WERI-Rb-1 (cell line): ENCODE data around the gene SYT7.
"Not testable (repeated sequence)": the region's sequence is repeated elsewhere in the genome, so short reads cannot be mapped to it uniquely, and the experiment has no call there.

Experiments used
- DNase-seq: peaks from one replicate; pipeline ENCODE4 v3.0.0-alpha.2; 2020
- H3K27ac ChIP-seq: fragments of 250-450 bp; sonication (Bioruptor Pico); 2 replicates; pipeline ENCODE4 v1.5.1; 2020; ENCODE audit warnings: mild to moderate bottlenecking, moderate library complexity
- H3K27me3 ChIP-seq: fragments of 250-450 bp; sonication (Bioruptor Pico); 2 replicates; pipeline ENCODE4 v1.5.1; 2021; ENCODE audit warnings: mild to moderate bottlenecking, low read depth, moderate library complexity; ENCODE audit not compliant: insufficient read depth, severe bottlenecking
- H3K36me3 ChIP-seq: fragments of 250-450 bp; sonication (Bioruptor Pico); 2 replicates; pipeline ENCODE4 v1.5.1; 2020; ENCODE audit warnings: mild to moderate bottlenecking, moderate library complexity
- H3K4me3 ChIP-seq: 2 replicates; pipeline ENCODE4 v1.5.1; 2011; ENCODE audit warnings: low read depth, mild to moderate bottlenecking, control low read depth, low read length
- H3K9me3 ChIP-seq: fragments of 250-450 bp; sonication (Bioruptor Pico); 2 replicates; pipeline ENCODE4 v1.5.1; 2021; ENCODE audit warnings: mild to moderate bottlenecking, moderate library complexity; ENCODE audit not compliant: severe bottlenecking
- TF ChIP-seq, protein P1 (sequence below): IDR thresholded peaks from 2 replicates; pipeline ENCODE4 v1.5.1; 2011; ENCODE audit warnings: low read depth, mild to moderate bottlenecking, control low read depth, inconsistent platforms, low read length

SYT7 gene

DNA sequence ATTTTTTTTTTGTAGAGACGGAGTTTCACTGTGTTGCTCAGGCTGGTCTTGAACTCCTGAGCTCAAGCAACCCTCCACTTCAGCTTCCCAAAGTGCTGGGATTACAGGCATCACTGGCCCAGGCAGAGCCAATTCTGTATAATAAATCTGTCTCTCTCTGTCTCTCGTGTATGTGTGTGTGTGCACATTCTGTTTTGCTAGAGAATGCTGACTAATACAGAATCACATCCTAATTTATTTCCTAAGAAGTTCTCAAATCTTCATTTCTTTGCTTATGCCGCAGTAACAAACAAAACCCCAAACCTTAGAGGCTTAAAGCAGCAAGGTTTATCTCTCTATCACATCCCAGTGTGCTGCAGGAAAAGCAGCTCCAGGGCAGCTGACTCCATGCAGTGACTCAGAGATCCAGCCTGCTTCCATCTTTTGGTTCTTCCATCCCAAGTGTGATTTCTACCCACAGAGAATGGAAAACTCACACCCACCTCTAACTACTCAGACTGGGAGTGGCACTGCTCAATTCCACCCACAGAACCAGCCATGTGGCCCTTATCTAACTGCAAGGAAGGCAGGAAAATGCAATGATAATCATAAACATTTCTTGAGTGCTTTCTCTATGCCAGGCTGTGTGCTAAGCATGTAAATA is 107.4 kb downstream of the SYT7 start:
- Histone ChIP-seq H3K9me3 (no peaks in the 10 kb centered on the region), H3K27me3 (no peaks in the 10 kb centered on the region), H3K36me3 (no peaks in the 10 kb centered on the region), H3K27ac (no peak overlapping the region), H3K4me3 (no peak overlapping the region)
- TF ChIP-seq, protein P1, sequence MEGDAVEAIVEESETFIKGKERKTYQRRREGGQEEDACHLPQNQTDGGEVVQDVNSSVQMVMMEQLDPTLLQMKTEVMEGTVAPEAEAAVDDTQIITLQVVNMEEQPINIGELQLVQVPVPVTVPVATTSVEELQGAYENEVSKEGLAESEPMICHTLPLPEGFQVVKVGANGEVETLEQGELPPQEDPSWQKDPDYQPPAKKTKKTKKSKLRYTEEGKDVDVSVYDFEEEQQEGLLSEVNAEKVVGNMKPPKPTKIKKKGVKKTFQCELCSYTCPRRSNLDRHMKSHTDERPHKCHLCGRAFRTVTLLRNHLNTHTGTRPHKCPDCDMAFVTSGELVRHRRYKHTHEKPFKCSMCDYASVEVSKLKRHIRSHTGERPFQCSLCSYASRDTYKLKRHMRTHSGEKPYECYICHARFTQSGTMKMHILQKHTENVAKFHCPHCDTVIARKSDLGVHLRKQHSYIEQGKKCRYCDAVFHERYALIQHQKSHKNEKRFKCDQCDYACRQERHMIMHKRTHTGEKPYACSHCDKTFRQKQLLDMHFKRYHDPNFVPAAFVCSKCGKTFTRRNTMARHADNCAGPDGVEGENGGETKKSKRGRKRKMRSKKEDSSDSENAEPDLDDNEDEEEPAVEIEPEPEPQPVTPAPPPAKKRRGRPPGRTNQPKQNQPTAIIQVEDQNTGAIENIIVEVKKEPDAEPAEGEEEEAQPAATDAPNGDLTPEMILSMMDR: no peak
- no peak for DNase-seq

DNA sequence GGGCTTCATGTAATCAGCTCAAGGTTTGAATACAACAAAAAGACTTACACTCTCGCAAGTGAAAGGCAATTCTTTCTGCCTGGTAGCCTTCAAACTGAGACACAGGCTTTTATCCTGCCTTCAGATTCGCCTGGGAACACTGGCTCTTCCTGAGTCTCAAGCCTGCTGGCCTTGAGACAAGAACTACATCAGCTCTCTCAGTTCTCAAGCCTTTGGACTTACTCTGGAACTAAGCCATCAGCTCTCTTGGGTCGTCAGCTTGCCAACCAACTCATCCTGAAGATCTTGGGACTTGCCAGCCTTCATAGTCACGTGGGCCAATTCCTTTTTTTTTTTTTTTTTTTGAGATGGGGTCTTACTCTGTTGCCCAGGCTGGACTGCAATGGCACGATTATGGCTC is 108.0 kb downstream of the SYT7 start:
- Histone ChIP-seq H3K4me3 (no peak overlapping the region), H3K36me3 (no peaks in the 10 kb centered on the region), H3K27ac (no peak overlapping the region), H3K9me3 (no peaks in the 10 kb centered on the region), H3K27me3 (no peaks in the 10 kb centered on the region)
- TF ChIP-seq, protein P1: no peak
- no peak for DNase-seq

DNA sequence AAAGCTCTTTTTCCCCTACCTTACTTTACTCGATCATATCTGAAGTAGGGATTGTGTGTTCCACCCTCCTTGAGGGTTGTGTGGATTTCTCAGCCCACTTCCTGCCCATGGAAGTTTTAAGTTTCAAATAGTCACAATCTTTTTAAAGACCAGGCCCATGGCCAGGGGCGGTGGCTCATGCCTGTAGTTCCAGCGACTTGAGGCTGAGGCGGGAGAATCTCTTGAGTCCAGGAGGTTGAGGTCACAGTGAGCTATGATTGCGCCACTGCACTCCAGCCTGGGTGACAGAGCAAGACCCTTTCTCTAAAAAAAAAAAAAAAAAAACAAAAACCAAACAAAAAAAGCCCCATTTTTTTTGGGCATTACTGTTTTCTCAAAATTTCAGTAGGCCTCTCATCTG is 108.6 kb downstream of the SYT7 start:
- H3K4me3 ChIP-seq: no peak overlapping the region
- TF ChIP-seq, protein P1: no peak
- no peaks in the 10 kb centered on the region for H3K27me3 ChIP-seq
- no peaks in the 10 kb centered on the region for H3K36me3 ChIP-seq
- H3K9me3 ChIP-seq: no peaks in the 10 kb centered on the region
- H3K27ac ChIP-seq: no peak overlapping the region
- no peak for DNase-seq

DNA sequence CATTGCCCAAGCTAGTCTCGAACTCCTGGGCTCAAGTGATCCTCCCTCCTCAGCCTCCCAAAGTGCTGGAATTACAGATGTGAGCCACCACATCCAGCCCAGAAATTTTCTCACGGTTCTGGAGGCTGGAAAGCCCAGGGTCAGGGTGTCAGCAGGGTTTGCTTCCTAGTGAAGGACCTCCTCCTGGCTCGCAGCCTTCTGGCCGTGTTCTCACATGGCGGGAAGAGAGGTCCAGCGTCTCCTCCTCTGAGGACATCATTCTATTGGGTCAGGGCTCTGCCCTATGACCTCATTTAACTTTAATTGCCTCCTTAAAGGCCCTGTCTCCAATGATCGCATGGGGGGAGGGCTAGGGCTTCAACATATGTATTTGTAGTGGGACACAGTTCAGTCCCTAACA is 112.9 kb downstream of the SYT7 start:
- Histone ChIP-seq H3K27me3 (no peaks in the 10 kb centered on the region), H3K36me3 (no peaks in the 10 kb centered on the region), H3K9me3 (no peaks in the 10 kb centered on the region), H3K4me3 (no peak overlapping the region), H3K27ac (no peak overlapping the region)
- TF ChIP-seq, protein P1: no peak
- DNase-seq: no peak

DNA sequence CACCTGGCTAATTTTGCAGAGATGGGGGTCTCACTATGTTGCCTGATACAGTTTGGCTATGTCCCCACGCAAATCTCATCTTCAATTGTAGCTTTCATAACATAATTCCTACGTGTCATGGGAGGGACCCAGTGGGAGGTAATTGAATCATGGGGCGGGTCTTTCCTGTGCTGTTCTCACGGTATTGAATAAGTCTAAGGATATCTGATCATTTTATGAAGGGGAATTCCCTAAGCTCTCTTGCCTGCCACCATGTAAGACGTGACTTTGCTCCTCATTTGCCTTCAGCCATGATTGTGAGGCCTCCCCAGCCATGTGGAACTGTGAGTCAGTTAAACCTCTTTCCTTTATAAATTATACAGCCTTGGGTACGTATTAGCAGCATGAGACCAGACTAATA is 113.3 kb downstream of the SYT7 start:
- not testable (repeated sequence) for DNase-seq, H3K27me3 ChIP-seq

More for the DNA sequence above, 113.3 kb downstream of the SYT7 start:
- H3K4me3 ChIP-seq, H3K36me3 ChIP-seq, H3K27ac ChIP-seq, H3K9me3 ChIP-seq: not testable (repeated sequence)
